Measurements from ENCODE around the gene SASH3. TPM values are rescaled to one million over a fixed set of nuclear protein-coding genes. Genes with fewer than 3 reads are reported as not detected.
A peak's percentile ranks its signal among the peaks of the same experiment; 100 is the strongest.

Gene SASH3
- total RNA-seq, 2 donors from 2014 or later: 2.9 to 4.5 TPM

DNA sequence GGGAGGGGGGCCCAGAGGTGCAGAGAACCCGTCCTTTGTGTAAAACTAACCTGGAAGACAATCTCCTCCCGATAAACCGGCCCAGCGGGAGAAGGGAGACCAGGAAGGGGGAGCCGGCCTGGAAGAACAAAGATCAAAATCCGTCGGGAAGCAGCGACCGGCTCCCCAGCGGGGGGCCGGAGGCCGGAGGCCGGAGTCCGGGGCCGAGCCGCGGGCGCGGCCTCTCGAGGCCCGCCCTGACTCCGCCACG is 63.4 kb downstream of the SASH3 start:
- no peaks in the 10 kb centered on the region for H3K36me3 ChIP-seq
- peak overlapping the region; percentile 66 to 70 for H3K9ac ChIP-seq (ENCODE audit: low read depth in 2 of 2, low read length in 2 of 2)
- H3K27me3 ChIP-seq: no peaks in the 10 kb centered on the region
- intact Hi-C loops (cut with DNase I): loop anchor here (10.0 kb wide), 1 partner anchor 222 kb away; no protein-coding TSS in a partner anchor
- peak overlapping the region; percentile 69 for H3K27ac ChIP-seq
- no peaks in the 10 kb centered on the region for H3K9me3 ChIP-seq
- H3K4me1 ChIP-seq: no peaks in the 10 kb centered on the region
- DNase-seq: no peak
- TF ChIP-seq, protein P1, sequence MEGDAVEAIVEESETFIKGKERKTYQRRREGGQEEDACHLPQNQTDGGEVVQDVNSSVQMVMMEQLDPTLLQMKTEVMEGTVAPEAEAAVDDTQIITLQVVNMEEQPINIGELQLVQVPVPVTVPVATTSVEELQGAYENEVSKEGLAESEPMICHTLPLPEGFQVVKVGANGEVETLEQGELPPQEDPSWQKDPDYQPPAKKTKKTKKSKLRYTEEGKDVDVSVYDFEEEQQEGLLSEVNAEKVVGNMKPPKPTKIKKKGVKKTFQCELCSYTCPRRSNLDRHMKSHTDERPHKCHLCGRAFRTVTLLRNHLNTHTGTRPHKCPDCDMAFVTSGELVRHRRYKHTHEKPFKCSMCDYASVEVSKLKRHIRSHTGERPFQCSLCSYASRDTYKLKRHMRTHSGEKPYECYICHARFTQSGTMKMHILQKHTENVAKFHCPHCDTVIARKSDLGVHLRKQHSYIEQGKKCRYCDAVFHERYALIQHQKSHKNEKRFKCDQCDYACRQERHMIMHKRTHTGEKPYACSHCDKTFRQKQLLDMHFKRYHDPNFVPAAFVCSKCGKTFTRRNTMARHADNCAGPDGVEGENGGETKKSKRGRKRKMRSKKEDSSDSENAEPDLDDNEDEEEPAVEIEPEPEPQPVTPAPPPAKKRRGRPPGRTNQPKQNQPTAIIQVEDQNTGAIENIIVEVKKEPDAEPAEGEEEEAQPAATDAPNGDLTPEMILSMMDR (IDR thresholded peaks at IDR 0.05): no peak
- H3K4me3 ChIP-seq: peak overlapping the region; percentile 74

DNA sequence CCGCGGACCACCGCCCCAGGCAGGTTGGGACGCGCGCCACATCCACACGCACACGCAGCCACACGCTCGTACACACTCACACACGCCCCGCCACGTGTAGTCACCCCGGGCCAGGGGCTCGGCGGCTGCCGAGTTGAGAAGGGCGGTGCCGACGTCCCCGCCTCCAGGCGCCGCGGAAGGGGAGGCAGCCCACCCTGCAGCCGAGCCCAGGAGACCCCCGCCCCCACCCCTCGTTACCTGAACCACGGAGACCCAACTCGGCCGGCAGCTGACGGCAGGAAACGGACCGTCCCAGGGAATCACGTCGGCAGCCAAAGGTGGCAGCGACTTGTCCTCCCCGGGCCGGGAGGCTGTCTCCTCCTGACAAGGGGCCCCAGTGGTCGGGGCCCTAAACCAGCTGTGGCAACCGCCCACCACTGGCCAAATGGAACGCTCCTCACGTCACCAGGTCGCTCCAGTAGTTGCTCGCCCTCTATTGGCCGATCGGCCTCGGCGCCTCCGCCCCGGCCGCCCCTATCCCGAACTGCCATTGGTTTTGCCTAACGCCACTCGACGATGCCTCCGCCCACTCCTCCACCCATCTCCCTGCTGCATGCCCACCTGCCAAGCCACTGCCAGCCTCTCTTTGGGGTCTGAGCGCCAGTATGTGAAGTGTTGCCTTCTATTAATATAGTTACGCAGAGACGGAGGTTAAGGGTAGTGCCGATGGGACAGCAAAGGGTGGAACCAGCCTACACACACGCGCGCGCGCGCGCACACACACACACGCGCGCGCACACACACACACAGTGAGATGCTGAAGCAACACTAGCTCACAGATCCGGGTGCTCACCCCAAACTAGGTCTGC is 63.9 kb downstream of the SASH3 start, which contains the start of gene ZDHHC9:
Gene ZDHHC9, minus strand, starts transcription at position 428 of the 848 bp plus-strand sequence. CDS start 1,941 bp downstream, outside the sequence.
- peak; percentile 89 for DNase-seq
- TF ChIP-seq, protein P1 (IDR thresholded peaks at IDR 0.05): no peak

More for the DNA sequence above, 63.9 kb downstream of the SASH3 start, which contains the start of gene ZDHHC9:
- H3K9ac ChIP-seq (ENCODE audit: low read depth in 2 of 2, low read length in 2 of 2): peak within 1 kb of the TSS; percentile 66 to 70
- no peaks in the 10 kb centered on the region for H3K27me3 ChIP-seq
- no peaks in the 10 kb centered on the region for H3K4me1 ChIP-seq
- no peaks in the 10 kb centered on the region for H3K36me3 ChIP-seq
- peak within 1 kb of the TSS; percentile 74 for H3K4me3 ChIP-seq
- H3K9me3 ChIP-seq: no peaks in the 10 kb centered on the region
- peak within 1 kb of the TSS; percentile 69 for H3K27ac ChIP-seq
- intact Hi-C loops (cut with DNase I): loop anchor here (10.0 kb wide), 1 partner anchor 221 kb away; no protein-coding TSS in a partner anchor

Other genes starting within 250 kb of the SASH3 start
- gene OCRL, start 239.7 kb upstream of the SASH3 start, total RNA-seq: 10 to 100 TPM; 26.2 to 32.8 TPM
- gene APLN, start 125.0 kb upstream of the SASH3 start, total RNA-seq: 1 to 10 TPM in 1 of 2 donors, under 1 TPM in 1; 0.15 to 2.7 TPM
- 10 to 100 TPM in 1 of 2 donors, 1 to 10 TPM in 1; 2.6 to 11.7 TPM for gene XPNPEP2, start 41.0 kb upstream of the SASH3 start, total RNA-seq
- 10 to 100 TPM; 39.5 to 41.5 TPM for gene ZDHHC9, start 63.9 kb downstream of the SASH3 start, total RNA-seq
- 10 to 100 TPM in 1 of 2 donors, 1 to 10 TPM in 1; 9.9 to 17.4 TPM for gene UTP14A, start 126.2 kb downstream of the SASH3 start, total RNA-seq
- 10 to 100 TPM in 1 of 2 donors, 1 to 10 TPM in 1; 8.3 to 14.4 TPM for gene BCORL1, start 202.7 kb downstream of the SASH3 start, total RNA-seq

Data from colonic mucosa (tissue), 4 donors.